K562 (cell line): ENCODE results near the gene MAN2B1. TPM values are rescaled to one million over a fixed set of nuclear protein-coding genes. Genes with fewer than 3 reads are reported as not detected.
A peak's percentile ranks its signal among the peaks of the same experiment; 100 is the strongest.

Experiments
- CBX2 ChIP-seq: fragments of 200-600 bp; sonication (generic); IDR thresholded peaks from one replicate; pipeline ENCODE4 v1.6.1; 2012; ENCODE audit warnings: mild to moderate bottlenecking, low read length, inconsistent platforms; ENCODE audit not compliant: insufficient read depth, poor library complexity, severe bottlenecking
- CHD1 ChIP-seq: fragments of 200-600 bp; sonication (generic); IDR thresholded peaks from one replicate; pipeline ENCODE4 v1.6.1; 2012; ENCODE audit warnings: mild to moderate bottlenecking, moderate library complexity, low read length, inconsistent platforms
- CHD7 ChIP-seq: fragments of 200-600 bp; sonication (generic); IDR thresholded peaks from one replicate; pipeline ENCODE4 v1.6.1; 2012; ENCODE audit warnings: mild to moderate bottlenecking, low read depth, low read length, inconsistent platforms
- CREM ChIP-seq: IDR thresholded peaks from 2 replicates; pipeline ENCODE4 v1.6.1; 2014; ENCODE audit warnings: antibody characterized with exemption, low read depth
- FOXJ2 ChIP-seq: fragments of 200-800 bp; sonication (Bioruptor generic); IDR thresholded peaks from 2 replicates; pipeline ENCODE4 v1.6.1; 2016; ENCODE audit warnings: missing genetic modification characterization, missing compliant biosample characterization
- FOXO4 ChIP-seq: fragments of 450-650 bp; formaldehyde crosslinking; IDR thresholded peaks from 2 replicates; pipeline ENCODE4 v1.4.0; 2020; ENCODE audit warnings: mild to moderate bottlenecking, moderate library complexity
- L3MBTL2 ChIP-seq: fragments of 450-650 bp; IDR thresholded peaks from 2 replicates; pipeline ENCODE4 v1.6.1; 2016; ENCODE audit warnings: mild to moderate bottlenecking, moderate library complexity
- NFATC3 ChIP-seq: fragments of 450-650 bp; IDR thresholded peaks from 2 replicates; pipeline ENCODE4 v1.6.1; 2017; ENCODE audit warnings: mild to moderate bottlenecking
- TFE3 ChIP-seq: fragments of 450-650 bp; formaldehyde crosslinking; IDR thresholded peaks from 2 replicates; pipeline ENCODE4 v1.4.0; 2020; ENCODE audit warnings: mild to moderate bottlenecking, mixed read lengths
- ZBTB1 ChIP-seq: sonication (generic); formaldehyde crosslinking; IDR thresholded peaks from 2 replicates; pipeline ENCODE4 v1.8.1; 2023; ENCODE audit warnings: missing genetic modification reagents, low read depth, mild to moderate bottlenecking, borderline replicate concordance
- ZNF143 ChIP-seq: sonication (generic); formaldehyde crosslinking; IDR thresholded peaks from 2 replicates; pipeline ENCODE4 v1.9.0; 2022; ENCODE audit warnings: mild to moderate bottlenecking, missing genetic modification reagents
- ZNF277 ChIP-seq: fragments of 250-450 bp; sonication (Bioruptor Pico); IDR thresholded peaks from 2 replicates; pipeline ENCODE4 v1.8.0; 2022; ENCODE audit warnings: inconsistent platforms, mild to moderate bottlenecking, moderate library complexity, borderline replicate concordance
- ZNF436 ChIP-seq: fragments of 250-450, 450-650 bp; sonication (Bioruptor Pico); formaldehyde crosslinking; IDR thresholded peaks from 2 replicates; pipeline ENCODE4 v1.7.0; 2020; ENCODE audit warnings: mild to moderate bottlenecking
- polyA plus RNA-seq, 8 experiments: library from polyadenylated mRNA; depleted of rRNA in 4 of 8; stranded (reverse) in 5 of 8; unstranded in 3 of 8; fragments of >200 nt; fragmentation: Nextera tagmentation in 2 of 8; fragmentation: Illumina TruSeq in 1 of 8; extraction: Ambion mirVana in 2 of 8; extraction: Trizol in 1 of 8; gene quantifications; 2 replicates each; pipeline versions ENCODE4 v1.2.1 to v1.2.3, GENCODE V29; 2011 to 2014; ENCODE audit warnings: inconsistent platforms in 1 of 8, missing spikeins in 1 of 8
- total RNA-seq, 7 experiments: library from RNA; depleted of rRNA in 6 of 7; stranded (reverse); fragments of >200 nt in 6 of 7; fragmentation: Illumina TruSeq in 2 of 7; extraction: Trizol in 2 of 7; gene quantifications; 2 replicates each; pipeline versions ENCODE4 v1.2.1 to v1.2.3, GENCODE V29; 2011 to 2021; ENCODE audit warnings: low replicate concordance in 1 of 7

The MAN2B1 gene
- total and polyA plus RNA-seq, 9 of the 15 experiments (the other 6 are each of a cell fraction or from before 2014, with no cell fraction given): 0.59 to 33.8 (median 11.4) TPM

GRCh38 chr19:12611361-12611699 is 55.2 kb downstream of the MAN2B1 start (continued):
- TF ChIP-seq CHD7: no peak
- TF ChIP-seq FOXO4 (CRISPR knock-in tag): no peak
- TF ChIP-seq TFE3 (CRISPR knock-in tag): no peak
- no peak for TF ChIP-seq CBX2
- TF ChIP-seq ZNF436 (CRISPR knock-in tag): no peak
- no peak; the same call in 1 of the 2 replicates for TF ChIP-seq ZBTB1 (CRISPR knock-in tag)
- no peak for TF ChIP-seq L3MBTL2
- TF ChIP-seq CREM: peak; percentile 7; the same call in 1 of the 2 replicates
- TF ChIP-seq FOXJ2 (tag): no peak
- TF ChIP-seq CHD1: no peak
- no peak for TF ChIP-seq NFATC3
- TF ChIP-seq ZNF277 (CRISPR knock-in tag): no peak
- TF ChIP-seq ZNF143: no peak
